ENCODE results near the gene DHRSX.
"Not testable (repeated sequence)": the region's sequence is repeated elsewhere in the genome, so short reads cannot be mapped to it uniquely, and the experiment has no call there.

The DHRSX gene

GRCh38 chrX:2343413-2343812 is 157.4 kb downstream of the DHRSX start:
- no peak for DNase-seq

- no peak for DNase-seq
Measured at GRCh38 chrX:2342874-2343273, 157.9 kb downstream of the DHRSX start.

GRCh38 chrX:2342281-2342688 is 158.5 kb downstream of the DHRSX start:
- no peak for DNase-seq

GRCh38 chrX:2340991-2341390 is 159.8 kb downstream of the DHRSX start:
- no peak for DNase-seq

DNA sequence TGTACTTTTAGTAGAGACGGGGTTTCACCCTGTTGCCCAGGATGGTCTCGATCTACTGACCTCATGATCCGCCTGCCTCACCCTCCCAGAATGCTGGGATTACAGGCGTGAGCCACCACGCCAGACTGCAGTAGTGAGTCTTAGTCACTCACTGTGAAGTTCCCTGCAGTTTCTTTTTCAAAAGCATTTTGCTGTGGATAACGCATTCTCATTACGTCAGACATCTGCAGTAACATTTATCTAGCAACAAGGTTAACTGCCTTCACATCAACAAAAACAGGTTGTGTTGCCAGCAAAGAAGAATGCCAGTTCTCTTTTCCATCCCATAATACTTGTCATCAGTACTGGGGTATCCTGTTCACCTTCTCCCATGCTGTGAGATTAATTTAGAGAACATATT is 164.6 kb downstream of the DHRSX start:
- DNase-seq = no peak

DNA sequence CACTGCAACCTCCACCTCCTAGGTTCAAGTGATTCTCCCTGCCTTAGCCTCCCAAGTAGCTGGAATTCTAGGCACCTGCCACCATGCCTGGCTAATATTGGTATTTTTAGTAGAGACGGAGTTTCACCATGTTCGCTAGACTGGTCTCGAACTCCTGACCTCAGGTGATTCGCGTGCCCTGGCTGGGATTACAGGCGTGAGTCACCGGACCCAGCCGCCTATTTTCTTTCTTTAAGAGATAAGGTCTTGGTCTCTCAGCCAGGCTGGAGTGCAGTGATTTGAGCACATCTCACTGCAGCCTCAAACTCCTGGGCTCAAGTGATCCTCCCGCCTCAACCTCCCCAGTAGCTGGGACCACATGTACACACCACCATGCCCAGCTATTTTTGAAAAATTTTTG is 166.5 kb downstream of the DHRSX start:
- no peak for DNase-seq

- DNase-seq = no peak
Measured at GRCh38 chrX:2332252-2332651, 168.5 kb downstream of the DHRSX start.

GRCh38 chrX:2330910-2331309 is 169.9 kb downstream of the DHRSX start:
- DNase-seq = no peak

GRCh38 chrX:2330487-2330886 is 170.3 kb downstream of the DHRSX start:
- DNase-seq = no peak

DNA sequence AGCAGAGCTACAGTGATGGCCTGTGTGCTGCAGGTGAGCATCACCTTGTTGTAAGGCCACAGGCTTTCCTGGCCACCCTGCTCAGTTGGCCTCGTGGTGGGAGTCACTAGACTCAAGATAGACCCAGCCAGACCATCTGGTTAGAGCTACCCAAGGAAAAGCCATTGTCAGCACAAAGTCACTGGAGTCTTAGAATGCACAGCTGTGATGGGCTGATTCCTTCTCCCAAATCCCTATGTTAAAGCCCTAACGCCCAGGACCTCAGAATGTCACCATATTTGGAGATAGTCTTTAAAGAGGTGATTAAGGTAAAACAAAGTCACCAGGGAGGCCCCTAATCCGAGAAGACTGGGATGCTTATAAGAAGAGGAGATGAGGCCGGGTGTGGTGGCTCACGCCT is 173.4 kb downstream of the DHRSX start:
- no peak for DNase-seq

GRCh38 chrX:2325076-2325784 is 175.5 kb downstream of the DHRSX start:
- DNase-seq = no peak

- DNase-seq = no peak
Measured at GRCh38 chrX:2324151-2324550, 176.6 kb downstream of the DHRSX start.

GRCh38 chrX:2321411-2321810 is 179.4 kb downstream of the DHRSX start:
- no peak for DNase-seq

DNA sequence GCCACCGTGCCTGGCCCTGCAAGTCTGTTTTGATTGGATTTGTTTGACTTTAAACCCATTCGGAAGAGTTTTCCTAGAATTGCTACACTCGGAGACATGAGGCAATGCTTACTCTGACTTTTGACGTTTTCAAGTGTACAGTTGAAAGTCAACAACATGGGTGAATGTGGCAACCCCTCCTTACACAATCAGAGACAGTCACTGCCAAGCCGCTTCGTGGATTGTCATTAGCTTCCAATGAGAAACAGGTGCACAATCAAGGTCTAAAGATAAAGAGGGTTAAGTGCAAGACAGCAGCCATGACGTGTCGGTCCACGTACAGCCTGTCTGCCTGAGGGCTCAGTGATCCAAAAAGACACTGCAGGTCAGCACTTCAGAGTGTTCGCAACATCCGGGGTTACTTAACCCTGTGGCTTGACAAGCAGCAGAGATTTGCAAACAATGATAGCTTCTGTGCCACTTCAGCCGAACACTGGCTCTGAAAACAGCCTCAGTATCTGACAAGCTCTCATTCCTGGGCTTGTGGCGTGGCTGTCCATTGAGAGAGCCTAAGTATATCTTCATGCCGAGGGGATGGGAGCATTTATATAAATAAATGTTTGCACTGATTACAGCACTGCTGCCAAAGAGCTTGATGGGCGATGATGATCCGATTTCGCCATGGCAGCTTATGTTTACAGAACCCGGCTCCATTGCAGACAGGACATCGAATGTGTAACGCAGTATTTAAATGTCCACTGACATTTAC is 180.0 kb downstream of the DHRSX start:
- no peak for DNase-seq

GRCh38 chrX:2320089-2320488 is 180.7 kb downstream of the DHRSX start:
- no peak for DNase-seq

DNA sequence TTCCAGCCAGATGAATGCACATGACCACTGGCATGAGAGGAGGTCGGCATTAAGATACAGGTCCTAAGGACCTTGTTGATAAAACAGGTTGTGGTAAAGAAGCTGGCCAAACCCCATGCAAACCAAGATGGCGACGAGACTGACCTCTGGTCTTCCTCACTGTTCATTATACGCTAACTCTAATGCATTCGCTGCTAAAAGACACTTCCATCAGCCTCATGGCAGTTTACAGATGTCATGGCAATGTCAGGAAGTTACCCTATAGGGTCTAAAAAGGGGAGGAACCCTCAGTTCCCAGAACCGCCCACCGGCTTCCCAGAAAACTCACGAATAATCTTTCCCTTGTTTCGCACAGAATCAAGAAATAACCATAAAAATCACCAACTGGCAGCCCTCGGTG is 182.4 kb downstream of the DHRSX start:
- no peak for DNase-seq

GRCh38 chrX:2317527-2318055 is 183.2 kb downstream of the DHRSX start:
- no peak for DNase-seq

GRCh38 chrX:2316534-2316933 is 184.2 kb downstream of the DHRSX start:
- DNase-seq = no peak

GRCh38 chrX:2315434-2315833 is 185.3 kb downstream of the DHRSX start:
- no peak for DNase-seq

- no peak for DNase-seq
Measured at GRCh38 chrX:2314831-2315365, 185.9 kb downstream of the DHRSX start.

DNA sequence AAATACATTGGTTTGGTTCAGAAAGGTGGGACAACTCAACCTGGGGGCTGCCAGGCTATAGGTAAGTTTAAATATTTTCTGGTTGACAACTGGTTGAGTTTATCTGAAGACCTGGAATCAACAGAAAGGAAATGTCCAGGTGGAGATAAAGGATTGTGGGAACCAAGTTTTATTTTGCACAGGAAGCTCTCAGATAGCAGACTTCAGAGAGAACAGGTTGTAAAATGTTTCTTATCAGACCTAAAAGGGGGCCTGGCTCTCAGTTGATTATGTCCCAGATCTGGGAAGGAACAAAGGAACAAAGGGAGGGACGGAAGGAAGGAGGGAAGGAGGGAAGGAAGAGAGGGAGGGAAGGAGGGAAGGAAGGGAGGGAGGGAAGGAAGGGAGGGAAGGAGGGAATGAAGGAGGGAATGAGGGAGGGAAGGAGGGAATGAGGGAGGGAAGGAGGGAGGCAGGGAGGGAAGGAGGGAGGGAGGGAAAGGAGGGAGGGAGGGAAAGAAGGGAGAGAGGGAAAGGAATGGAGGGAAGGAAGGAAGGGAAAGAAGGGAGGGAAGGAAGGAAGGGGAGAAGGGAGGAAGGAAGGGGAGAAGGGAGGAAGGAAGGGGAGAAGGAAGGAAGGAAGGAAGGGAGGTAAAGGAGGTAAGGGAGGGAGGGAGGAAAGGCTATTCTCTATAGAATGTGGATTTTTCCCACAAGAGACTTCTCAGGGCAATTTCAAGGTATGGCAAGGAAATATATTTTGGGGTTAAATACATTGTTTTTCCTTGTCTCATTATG is 186.7 kb downstream of the DHRSX start:
- DNase-seq = no peak

DNA sequence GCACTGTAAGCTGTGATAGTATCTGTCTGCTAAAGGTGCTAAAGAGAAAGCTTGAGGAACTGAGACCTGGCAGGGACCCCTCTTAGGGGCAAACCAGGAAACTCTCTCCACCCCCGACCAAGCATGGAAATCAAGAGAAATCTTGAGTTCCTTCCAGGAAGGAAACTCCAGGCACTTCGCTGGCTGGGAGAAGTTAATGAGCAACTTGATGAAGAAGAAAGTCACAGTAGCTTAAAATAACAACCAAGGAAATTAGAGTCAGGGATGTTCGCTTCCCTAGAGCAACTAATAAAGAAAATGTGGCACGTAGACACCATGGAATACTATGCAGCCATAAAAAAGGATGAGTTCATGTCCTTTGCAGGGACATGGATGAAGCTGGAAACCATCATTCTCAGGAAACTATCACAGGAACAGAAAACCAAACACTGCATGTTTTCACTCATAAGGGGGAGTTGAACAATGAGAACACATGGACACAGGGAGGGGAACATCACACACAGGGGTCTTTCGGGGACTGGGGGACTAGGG is 188.7 kb downstream of the DHRSX start:
- not testable (repeated sequence) for DNase-seq

GRCh38 chrX:2311501-2311900 is 189.3 kb downstream of the DHRSX start:
- DNase-seq = no peak

Measured in NCI-H187 treated with DMSO at 0.1 percent for 48 hours (cell line).